HepG2 (cell line): Measurements from ENCODE around the gene CATSPERE.

Source experiments
- EZH2 ChIP-seq: conservative IDR thresholded peaks from 2 replicates; pipeline ENCODE4 v1.6.1; 2012; ENCODE audit warnings: mild to moderate bottlenecking, low read depth, low read length, moderate library complexity
- IKZF4 ChIP-seq: sonication (generic); formaldehyde crosslinking; IDR thresholded peaks from 2 replicates; pipeline ENCODE4 v1.5.1; 2020; ENCODE audit warnings: borderline replicate concordance, mild to moderate bottlenecking, low read depth, missing genetic modification reagents; ENCODE audit errors: not compliant biosample characterization
- ONECUT2 ChIP-seq: sonication (generic); formaldehyde crosslinking; IDR thresholded peaks from 2 replicates; pipeline ENCODE4 v1.4.0; 2020; ENCODE audit warnings: missing genetic modification reagents
- POLR2A ChIP-seq, 2 experiments: IDR thresholded peaks; 2 replicates each; pipeline ENCODE4 v1.6.1; 2011; ENCODE audit warnings: low read depth in 2 of 2, low read length in 2 of 2, mild to moderate bottlenecking in 1 of 2, moderate library complexity in 1 of 2; ENCODE audit not compliant: insufficient read depth in 1 of 2
- SOX6 ChIP-seq, 2 experiments: fragments of 450-650 bp in 1 of 2; sonication (generic) in 1 of 2; formaldehyde crosslinking in 1 of 2; IDR thresholded peaks; 2 replicates each; pipeline versions ENCODE4 v1.4.0 to v1.6.1; 2017 to 2020; ENCODE audit warnings: antibody characterized with exemption in 1 of 2, mild to moderate bottlenecking in 1 of 2, missing genetic modification reagents in 1 of 2
- ZFP41 ChIP-seq: sonication (generic); formaldehyde crosslinking; IDR thresholded peaks from 2 replicates; pipeline ENCODE4 v1.4.0; 2020; ENCODE audit warnings: mild to moderate bottlenecking, missing genetic modification reagents, borderline replicate concordance
- ZNF143 ChIP-seq: sonication (generic); formaldehyde crosslinking; IDR thresholded peaks from 2 replicates; pipeline ENCODE4 v1.4.0; 2020; ENCODE audit warnings: missing genetic modification reagents
- ZNF460 ChIP-seq: sonication (generic); formaldehyde crosslinking; IDR thresholded peaks from 2 replicates; pipeline ENCODE4 v1.5.1; 2020; ENCODE audit warnings: missing genetic modification reagents, mild to moderate bottlenecking, borderline replicate concordance
- ZNF562 ChIP-seq: sonication (generic); formaldehyde crosslinking; IDR thresholded peaks from 2 replicates; pipeline ENCODE4 v1.8.0; 2022; ENCODE audit warnings: missing genetic modification reagents, borderline replicate concordance
- TF ChIP-seq, protein P1 (sequence below): sonication (generic); formaldehyde crosslinking; IDR thresholded peaks from 2 replicates; pipeline ENCODE4 v1.4.0; 2020; ENCODE audit warnings: missing genetic modification reagents
- TF ChIP-seq, protein P2 (sequence below): sonication (generic); formaldehyde crosslinking; IDR thresholded peaks from 2 replicates; pipeline ENCODE4 v1.5.0; 2020; ENCODE audit warnings: missing genetic modification reagents, mild to moderate bottlenecking, borderline replicate concordance
- TF ChIP-seq, protein P3 (sequence below): sonication (generic); formaldehyde crosslinking; IDR thresholded peaks from 2 replicates; pipeline ENCODE4 v1.4.0; 2020; ENCODE audit warnings: mild to moderate bottlenecking, missing genetic modification reagents, borderline replicate concordance
- TF ChIP-seq, protein P4 (sequence below): sonication (generic); formaldehyde crosslinking; IDR thresholded peaks from 2 replicates; pipeline ENCODE4 v1.4.0; 2020; ENCODE audit warnings: missing genetic modification reagents
- TF ChIP-seq, protein P5 (sequence below): sonication (generic); formaldehyde crosslinking; IDR thresholded peaks from 2 replicates; pipeline ENCODE4 v1.5.1; 2020; ENCODE audit warnings: missing genetic modification reagents, mild to moderate bottlenecking, borderline replicate concordance

DNA sequence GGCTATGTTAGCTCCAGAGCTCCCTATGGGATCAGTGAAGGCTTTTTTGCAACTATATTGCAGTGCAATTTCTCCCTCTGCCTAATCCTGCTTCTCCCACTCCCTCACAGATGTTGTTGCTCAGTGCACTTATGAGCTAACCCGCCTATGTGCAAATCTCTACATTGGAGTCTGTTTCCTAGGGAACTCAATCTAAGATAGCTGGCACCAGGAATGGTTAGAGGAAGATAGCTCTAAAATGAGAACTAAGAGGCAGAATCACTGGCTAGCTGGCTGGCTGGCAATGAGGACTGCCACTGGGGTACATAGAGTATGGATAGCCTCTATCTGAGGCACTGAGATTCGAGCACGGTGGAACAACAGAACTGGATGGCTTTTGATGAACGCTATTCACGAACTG is 48.9 kb upstream of the CATSPERE start:
- TF ChIP-seq, protein P1, sequence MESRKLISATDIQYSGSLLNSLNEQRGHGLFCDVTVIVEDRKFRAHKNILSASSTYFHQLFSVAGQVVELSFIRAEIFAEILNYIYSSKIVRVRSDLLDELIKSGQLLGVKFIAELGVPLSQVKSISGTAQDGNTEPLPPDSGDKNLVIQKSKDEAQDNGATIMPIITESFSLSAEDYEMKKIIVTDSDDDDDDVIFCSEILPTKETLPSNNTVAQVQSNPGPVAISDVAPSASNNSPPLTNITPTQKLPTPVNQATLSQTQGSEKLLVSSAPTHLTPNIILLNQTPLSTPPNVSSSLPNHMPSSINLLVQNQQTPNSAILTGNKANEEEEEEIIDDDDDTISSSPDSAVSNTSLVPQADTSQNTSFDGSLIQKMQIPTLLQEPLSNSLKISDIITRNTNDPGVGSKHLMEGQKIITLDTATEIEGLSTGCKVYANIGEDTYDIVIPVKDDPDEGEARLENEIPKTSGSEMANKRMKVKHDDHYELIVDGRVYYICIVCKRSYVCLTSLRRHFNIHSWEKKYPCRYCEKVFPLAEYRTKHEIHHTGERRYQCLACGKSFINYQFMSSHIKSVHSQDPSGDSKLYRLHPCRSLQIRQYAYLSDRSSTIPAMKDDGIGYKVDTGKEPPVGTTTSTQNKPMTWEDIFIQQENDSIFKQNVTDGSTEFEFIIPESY, result no peak
- TF ChIP-seq, protein P2, sequence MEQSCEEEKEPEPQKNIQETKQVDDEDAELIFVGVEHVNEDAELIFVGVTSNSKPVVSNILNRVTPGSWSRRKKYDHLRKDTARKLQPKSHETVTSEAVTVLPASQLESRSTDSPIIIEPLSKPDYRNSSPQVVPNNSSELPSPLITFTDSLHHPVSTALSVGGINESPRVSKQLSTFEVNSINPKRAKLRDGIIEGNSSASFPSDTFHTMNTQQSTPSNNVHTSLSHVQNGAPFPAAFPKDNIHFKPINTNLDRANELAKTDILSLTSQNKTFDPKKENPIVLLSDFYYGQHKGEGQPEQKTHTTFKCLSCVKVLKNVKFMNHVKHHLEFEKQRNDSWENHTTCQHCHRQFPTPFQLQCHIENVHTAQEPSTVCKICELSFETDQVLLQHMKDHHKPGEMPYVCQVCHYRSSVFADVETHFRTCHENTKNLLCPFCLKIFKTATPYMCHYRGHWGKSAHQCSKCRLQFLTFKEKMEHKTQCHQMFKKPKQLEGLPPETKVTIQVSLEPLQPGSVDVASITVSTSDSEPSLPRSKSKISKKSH (CRISPR knock-in tag), result no peak
- TF ChIP-seq SOX6 (IDR thresholded peaks at IDR 0.05), result no peak
- TF ChIP-seq SOX6 (CRISPR knock-in tag; IDR thresholded peaks at IDR 0.05), result no peak
- TF ChIP-seq, protein P3, sequence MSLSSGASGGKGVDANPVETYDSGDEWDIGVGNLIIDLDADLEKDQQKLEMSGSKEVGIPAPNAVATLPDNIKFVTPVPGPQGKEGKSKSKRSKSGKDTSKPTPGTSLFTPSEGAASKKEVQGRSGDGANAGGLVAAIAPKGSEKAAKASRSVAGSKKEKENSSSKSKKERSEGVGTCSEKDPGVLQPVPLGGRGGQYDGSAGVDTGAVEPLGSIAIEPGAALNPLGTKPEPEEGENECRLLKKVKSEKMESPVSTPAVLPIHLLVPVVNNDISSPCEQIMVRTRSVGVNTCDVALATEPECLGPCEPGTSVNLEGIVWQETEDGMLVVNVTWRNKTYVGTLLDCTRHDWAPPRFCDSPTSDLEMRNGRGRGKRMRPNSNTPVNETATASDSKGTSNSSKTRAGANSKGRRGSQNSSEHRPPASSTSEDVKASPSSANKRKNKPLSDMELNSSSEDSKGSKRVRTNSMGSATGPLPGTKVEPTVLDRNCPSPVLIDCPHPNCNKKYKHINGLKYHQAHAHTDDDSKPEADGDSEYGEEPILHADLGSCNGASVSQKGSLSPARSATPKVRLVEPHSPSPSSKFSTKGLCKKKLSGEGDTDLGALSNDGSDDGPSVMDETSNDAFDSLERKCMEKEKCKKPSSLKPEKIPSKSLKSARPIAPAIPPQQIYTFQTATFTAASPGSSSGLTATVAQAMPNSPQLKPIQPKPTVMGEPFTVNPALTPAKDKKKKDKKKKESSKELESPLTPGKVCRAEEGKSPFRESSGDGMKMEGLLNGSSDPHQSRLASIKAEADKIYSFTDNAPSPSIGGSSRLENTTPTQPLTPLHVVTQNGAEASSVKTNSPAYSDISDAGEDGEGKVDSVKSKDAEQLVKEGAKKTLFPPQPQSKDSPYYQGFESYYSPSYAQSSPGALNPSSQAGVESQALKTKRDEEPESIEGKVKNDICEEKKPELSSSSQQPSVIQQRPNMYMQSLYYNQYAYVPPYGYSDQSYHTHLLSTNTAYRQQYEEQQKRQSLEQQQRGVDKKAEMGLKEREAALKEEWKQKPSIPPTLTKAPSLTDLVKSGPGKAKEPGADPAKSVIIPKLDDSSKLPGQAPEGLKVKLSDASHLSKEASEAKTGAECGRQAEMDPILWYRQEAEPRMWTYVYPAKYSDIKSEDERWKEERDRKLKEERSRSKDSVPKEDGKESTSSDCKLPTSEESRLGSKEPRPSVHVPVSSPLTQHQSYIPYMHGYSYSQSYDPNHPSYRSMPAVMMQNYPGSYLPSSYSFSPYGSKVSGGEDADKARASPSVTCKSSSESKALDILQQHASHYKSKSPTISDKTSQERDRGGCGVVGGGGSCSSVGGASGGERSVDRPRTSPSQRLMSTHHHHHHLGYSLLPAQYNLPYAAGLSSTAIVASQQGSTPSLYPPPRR (CRISPR knock-in tag), result no peak
- TF ChIP-seq ZFP41 (CRISPR knock-in tag), result no peak
- TF ChIP-seq EZH2, result no peak
- TF ChIP-seq, protein P4, sequence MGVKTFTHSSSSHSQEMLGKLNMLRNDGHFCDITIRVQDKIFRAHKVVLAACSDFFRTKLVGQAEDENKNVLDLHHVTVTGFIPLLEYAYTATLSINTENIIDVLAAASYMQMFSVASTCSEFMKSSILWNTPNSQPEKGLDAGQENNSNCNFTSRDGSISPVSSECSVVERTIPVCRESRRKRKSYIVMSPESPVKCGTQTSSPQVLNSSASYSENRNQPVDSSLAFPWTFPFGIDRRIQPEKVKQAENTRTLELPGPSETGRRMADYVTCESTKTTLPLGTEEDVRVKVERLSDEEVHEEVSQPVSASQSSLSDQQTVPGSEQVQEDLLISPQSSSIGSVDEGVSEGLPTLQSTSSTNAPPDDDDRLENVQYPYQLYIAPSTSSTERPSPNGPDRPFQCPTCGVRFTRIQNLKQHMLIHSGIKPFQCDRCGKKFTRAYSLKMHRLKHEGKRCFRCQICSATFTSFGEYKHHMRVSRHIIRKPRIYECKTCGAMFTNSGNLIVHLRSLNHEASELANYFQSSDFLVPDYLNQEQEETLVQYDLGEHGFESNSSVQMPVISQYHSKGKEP (CRISPR knock-in tag), result no peak
- TF ChIP-seq IKZF4, result no peak
- TF ChIP-seq, protein P5, sequence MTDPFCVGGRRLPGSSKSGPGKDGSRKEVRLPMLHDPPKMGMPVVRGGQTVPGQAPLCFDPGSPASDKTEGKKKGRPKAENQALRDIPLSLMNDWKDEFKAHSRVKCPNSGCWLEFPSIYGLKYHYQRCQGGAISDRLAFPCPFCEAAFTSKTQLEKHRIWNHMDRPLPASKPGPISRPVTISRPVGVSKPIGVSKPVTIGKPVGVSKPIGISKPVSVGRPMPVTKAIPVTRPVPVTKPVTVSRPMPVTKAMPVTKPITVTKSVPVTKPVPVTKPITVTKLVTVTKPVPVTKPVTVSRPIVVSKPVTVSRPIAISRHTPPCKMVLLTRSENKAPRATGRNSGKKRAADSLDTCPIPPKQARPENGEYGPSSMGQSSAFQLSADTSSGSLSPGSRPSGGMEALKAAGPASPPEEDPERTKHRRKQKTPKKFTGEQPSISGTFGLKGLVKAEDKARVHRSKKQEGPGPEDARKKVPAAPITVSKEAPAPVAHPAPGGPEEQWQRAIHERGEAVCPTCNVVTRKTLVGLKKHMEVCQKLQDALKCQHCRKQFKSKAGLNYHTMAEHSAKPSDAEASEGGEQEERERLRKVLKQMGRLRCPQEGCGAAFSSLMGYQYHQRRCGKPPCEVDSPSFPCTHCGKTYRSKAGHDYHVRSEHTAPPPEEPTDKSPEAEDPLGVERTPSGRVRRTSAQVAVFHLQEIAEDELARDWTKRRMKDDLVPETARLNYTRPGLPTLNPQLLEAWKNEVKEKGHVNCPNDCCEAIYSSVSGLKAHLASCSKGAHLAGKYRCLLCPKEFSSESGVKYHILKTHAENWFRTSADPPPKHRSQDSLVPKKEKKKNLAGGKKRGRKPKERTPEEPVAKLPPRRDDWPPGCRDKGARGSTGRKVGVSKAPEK, result no peak
- TF ChIP-seq ZNF143, result no peak
- TF ChIP-seq ZNF562, result no peak
- no peak for TF ChIP-seq POLR2A (IDR thresholded peaks at IDR 0.05; ENCODE audit: insufficient read depth in 1 of 2, low read depth in 2 of 2, low read length in 2 of 2)
- TF ChIP-seq ONECUT2, result no peak
- TF ChIP-seq ZNF460, result no peak
